Urinary bladder (tissue), 4 donors: Measurements from ENCODE around the gene ZSWIM4. TPM values are rescaled to one million over a fixed set of nuclear protein-coding genes. Genes with fewer than 3 reads are reported as not detected.
A peak's percentile ranks its signal among the peaks of the same experiment; 100 is the strongest.
"Not testable (repeated sequence)": the region's sequence is repeated elsewhere in the genome, so short reads cannot be mapped to it uniquely, and the experiment has no call there.

Source experiments
- DNase-seq: peaks from one replicate; pipeline ENCODE4 v3.0.0-alpha.2; 2015; ENCODE audit errors: extremely low spot score
- H3K27ac ChIP-seq: one replicate; pipeline ENCODE4 v1.5.1; 2013; ENCODE audit warnings: low read depth, mild to moderate bottlenecking, moderate library complexity
- H3K36me3 ChIP-seq: one replicate; pipeline ENCODE4 v1.6.1; 2013; ENCODE audit warnings: mild to moderate bottlenecking, moderate library complexity; ENCODE audit not compliant: insufficient read depth
- H3K4me1 ChIP-seq: one replicate; pipeline ENCODE4 v1.6.1; 2013; ENCODE audit warnings: mild to moderate bottlenecking, moderate library complexity; ENCODE audit not compliant: insufficient read depth
- H3K4me3 ChIP-seq: one replicate; pipeline ENCODE4 v1.5.1; 2013; ENCODE audit warnings: low read depth, low read length
- WGBS: extraction: QIAGEN DNeasy Blood & Tissue Kit; methylation state at CpG from one replicate; pipeline ENCODE4 v1.1.7; 2013; 5-methylcytosine and 5-hydroxymethylcytosine counted together
- polyA plus RNA-seq: library from polyadenylated mRNA; stranded (reverse); fragments of 200-250 nt; gene quantifications from one replicate; pipeline ENCODE4 v1.2.3, GENCODE V29; 2013
- total RNA-seq: library from RNA; depleted of rRNA; stranded (reverse); fragments of >200 nt; gene quantifications from one replicate; pipeline ENCODE4 v1.2.3, GENCODE V29; 2014
- donor health status: healthy with polysubstance abuse.
- donor health status: healthy.

Gene ZSWIM4
- total RNA-seq = 2.5 TPM
- polyA plus RNA-seq = 2.2 TPM

DNA sequence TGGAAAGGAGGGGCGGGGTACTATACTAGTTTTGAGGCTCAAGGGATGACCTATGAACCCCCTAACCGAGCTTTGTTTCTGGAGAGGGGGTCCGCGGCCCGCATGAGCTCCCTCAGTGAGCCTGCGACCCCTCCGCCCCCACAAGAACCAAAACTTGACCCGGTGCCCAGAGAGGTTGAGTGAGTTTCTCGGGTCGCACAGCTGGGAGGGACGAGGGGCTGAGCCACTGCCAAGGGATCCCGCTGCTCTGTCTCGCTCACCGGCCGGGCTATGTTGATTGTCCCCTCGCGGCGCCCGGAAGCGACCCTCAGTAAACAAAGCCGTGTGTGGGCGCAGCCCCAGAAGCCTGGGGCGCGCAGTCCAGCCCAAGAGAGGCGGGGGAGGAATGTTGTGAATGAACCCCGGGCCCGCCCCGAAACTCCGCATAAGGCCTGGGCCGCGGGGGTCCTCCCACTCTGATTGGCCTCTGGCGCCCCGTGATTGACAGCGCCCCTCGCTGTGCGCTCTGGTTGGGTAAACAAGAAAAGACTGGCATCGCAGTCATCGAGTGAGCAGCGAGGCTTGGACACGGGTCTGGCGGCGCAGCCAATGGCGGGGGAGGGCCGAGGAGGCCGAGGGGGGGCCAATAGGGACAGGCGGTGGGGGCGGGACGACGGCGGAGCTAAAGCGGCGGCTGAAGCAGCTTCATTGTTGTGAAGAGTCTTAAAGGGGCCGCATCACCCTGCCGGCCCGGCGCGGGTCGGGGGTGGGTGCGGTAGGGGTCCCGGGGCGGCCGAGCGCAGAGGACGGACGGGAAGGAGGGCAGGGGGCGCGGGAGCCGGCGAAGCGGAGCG, at the start of gene ZSWIM4:
Gene ZSWIM4, plus strand, starts transcription at position 687 of the 833 bp plus-strand sequence. CDS start 206 bp downstream, outside the sequence.
- Histone ChIP-seq H3K27ac (peak within 1 kb of the TSS; percentile 86), H3K4me3 (peak within 1 kb of the TSS; percentile 82), H3K36me3 (no peaks in the 10 kb centered on the region), H3K4me1 (no peaks in the 10 kb centered on the region)
- peak; percentile 98 for DNase-seq
- under 1% methylated on average over 71 of the region's 71 CpGs for WGBS

DNA sequence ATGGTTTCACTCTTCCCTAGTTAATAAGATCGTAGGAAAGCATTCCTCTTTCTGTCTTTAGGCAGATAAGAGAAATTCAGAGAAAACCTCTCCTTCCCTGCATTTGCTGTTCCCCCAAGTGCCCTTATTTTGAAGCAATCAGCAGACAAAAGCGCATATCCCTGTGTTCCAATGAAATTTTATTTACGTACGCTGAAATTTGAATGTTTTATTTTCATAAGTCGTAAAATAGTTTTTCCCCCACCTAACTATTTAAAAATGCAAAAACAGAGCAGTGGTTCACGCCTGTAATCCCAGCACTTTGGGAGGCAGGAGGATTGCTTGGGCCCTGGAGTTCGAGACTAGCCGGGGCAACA, 48.2 kb upstream of the ZSWIM4 start:
- Histone ChIP-seq H3K27ac (no peak overlapping the region), H3K36me3 (no peaks in the 10 kb centered on the region), H3K4me1 (no peaks in the 10 kb centered on the region), H3K4me3 (peak overlapping the region; percentile 16)
- WGBS = 84% methylated on average over 8 of the region's 8 CpGs
- DNase-seq = no peak

DNA sequence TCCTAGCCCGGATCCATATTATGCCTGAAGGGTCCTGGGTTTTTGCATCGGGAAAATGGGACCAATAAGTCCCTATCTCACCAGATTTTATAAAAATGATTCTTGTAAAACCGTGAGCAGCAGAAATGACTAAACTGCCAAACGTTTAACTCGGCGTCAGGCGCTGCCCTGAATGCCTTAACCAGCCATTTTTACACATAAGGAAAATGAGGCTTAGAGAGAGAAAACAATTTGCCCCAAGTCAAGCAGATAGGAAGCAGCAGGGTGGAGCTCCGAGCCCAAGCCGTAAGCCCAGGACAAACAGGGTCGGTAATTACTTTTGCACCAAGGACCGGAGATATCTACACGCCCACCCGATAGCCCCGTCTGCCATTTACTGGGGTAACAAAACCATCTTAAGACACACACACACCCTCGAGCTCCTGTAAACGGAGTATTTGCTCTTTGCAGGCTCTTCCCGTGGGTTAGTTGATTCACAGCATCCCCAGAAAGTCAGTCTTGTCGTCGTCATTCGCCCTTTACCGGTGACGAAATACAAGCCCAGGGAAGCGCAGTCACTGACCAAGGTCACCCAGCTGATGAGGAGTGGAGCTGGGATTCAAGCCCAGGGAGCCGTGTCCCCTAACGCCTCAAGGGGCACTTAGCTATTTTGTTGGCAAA, 46.9 kb upstream of the ZSWIM4 start:
- Histone ChIP-seq H3K36me3 (no peaks in the 10 kb centered on the region), H3K4me1 (no peaks in the 10 kb centered on the region), H3K27ac (peak overlapping the region; percentile 65), H3K4me3 (peak overlapping the region; percentile 65)
- 1% methylated on average over 25 of the region's 25 CpGs for WGBS
- no peak for DNase-seq

DNA sequence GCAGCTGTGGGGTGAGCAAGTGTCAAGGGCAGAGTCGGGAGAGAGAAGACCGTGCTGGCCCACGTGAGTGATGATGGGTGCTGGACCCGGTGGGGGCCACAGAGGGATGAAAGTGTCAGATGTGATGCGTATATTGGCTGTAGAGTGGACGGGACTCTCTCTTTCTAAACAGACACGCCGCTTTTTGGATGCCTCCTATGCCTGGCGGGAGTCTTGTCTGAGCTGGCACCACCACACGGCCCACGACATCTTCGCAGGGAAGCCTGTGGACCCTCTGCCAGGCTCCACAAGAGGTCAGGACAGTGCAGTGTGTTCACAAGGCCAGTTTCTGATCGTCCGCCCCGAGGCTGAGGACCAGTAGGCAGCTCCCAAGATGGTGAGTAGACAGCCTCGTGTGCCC, 43.8 kb upstream of the ZSWIM4 start:
- DNase-seq = no peak

DNA sequence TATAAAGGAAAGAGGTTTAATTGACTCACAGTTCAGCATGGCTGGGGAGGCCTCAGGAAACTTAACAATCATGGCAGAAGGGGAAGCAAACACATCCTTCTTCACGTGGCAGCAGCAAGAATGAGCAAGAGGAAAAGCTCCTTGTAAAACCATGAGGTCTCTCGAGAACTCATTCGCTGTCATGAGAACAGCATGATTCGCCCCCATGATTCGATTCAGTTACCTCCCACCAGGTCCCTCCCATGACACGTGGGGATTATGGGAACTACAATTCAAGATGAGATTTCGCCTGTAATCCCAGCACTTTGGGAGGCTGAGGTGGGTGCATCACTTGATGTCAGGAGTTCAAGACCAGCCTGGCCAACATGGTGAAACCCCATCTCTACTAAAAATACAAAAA, 41.6 kb upstream of the ZSWIM4 start:
- not testable (repeated sequence) for DNase-seq, H3K4me1 ChIP-seq, H3K27ac ChIP-seq, H3K36me3 ChIP-seq, H3K4me3 ChIP-seq
- 89% methylated on average over 7 of the region's 7 CpGs for WGBS

More for the DNA sequence above, 43.8 kb upstream of the ZSWIM4 start:
- Histone ChIP-seq H3K27ac (no peak overlapping the region), H3K36me3 (peaks cover 2% of the 10 kb centered on the region), H3K4me1 (no peaks in the 10 kb centered on the region), H3K4me3 (no peak overlapping the region)
- 90% methylated on average over 16 of the region's 16 CpGs for WGBS

DNA sequence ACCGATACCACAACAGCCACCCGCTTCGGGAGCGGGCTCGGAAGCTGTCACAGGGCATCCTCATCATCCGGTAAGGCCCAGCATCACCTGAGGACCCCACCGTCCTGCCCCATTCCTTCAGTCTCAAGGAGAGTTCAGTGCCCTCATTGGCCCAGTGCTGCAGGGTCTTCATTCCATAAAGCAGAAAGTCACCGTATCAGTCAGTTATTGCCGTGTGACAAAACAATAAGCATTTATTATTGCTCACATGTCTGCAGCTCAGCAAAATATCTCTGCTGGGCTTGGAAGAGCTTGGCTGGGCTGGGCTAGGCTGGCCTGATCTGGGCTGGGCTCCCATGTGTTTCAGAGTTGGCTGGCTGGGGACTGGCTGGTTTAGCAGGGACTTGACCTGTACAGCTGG, 39.0 kb upstream of the ZSWIM4 start:
- WGBS = 98% methylated on average over 9 of the region's 9 CpGs

DNA sequence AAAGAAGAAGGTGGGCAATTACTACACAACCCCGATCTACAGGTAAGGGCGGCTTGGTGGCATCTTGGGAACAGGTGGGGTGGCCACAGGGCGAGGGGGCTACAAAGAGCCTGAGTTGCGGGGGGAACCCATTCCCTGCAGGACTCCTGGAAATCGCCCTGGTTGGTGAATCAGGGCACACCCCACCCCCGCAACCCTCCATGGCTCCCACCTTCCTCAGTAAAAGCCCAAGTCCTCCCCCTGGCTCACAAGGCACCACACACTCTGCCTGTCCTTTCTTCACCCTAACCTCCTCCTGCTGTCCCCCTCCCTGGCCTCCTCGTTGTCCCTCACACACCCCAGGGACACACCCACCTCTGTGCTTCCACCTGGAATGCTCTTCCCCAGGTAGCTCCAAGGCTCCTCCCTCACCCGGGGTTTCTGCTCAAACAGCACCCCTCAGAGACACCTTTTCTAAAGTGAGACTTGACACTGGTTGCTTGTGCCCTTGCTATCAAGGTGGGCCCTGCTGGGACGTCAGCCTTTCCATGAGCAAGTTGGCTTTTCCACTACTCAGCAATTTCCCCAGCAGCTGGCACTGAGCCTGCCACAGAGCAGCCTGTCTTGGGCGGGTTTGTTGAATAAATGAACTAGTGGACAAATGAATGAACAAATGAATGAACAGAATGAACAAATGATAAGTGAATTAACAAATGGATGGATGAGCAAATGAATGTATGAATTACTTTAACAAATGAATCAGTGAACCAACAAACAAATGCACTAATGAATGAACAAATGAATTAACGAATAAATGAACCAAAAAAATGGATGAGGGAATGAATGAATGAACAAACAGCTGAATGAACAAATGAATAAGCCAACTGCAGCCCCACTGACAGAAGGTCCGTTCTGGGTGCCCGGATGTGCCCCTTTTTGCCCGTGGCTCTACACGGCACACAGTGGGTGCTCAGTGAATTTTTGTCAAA, 37.2 kb upstream of the ZSWIM4 start:
- peaks cover 9% of the 10 kb centered on the region for H3K36me3 ChIP-seq
- no peak overlapping the region for H3K27ac ChIP-seq
- H3K4me1 ChIP-seq = no peaks in the 10 kb centered on the region
- no peak overlapping the region for H3K4me3 ChIP-seq
- DNase-seq = no peak
- WGBS = 87% methylated on average over 15 of the region's 15 CpGs

More for the DNA sequence above, 39.0 kb upstream of the ZSWIM4 start:
- H3K36me3 ChIP-seq = peaks cover 9% of the 10 kb centered on the region
- no peak overlapping the region for H3K27ac ChIP-seq
- H3K4me1 ChIP-seq = no peaks in the 10 kb centered on the region
- DNase-seq = no peak
- H3K4me3 ChIP-seq = no peak overlapping the region

DNA sequence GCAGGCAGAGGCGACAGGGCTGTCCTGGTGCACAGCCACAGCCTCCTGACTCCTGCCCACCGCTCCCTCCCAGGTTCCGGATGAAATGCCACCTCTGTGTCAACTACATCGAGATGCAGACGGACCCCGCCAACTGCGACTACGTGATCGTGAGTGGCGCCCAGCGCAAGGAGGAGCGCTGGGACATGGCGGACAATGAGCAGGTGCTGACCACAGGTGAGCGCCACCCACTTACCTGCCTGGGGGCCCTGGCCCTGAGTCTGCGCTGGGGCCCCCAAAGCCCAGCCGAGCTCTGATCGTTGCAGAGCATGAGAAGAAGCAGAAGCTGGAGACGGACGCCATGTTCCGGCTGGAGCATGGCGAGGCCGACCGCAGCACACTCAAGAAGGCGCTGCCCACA, 36.4 kb upstream of the ZSWIM4 start:
- WGBS = 97% methylated on average over 24 of the region's 24 CpGs

DNA sequence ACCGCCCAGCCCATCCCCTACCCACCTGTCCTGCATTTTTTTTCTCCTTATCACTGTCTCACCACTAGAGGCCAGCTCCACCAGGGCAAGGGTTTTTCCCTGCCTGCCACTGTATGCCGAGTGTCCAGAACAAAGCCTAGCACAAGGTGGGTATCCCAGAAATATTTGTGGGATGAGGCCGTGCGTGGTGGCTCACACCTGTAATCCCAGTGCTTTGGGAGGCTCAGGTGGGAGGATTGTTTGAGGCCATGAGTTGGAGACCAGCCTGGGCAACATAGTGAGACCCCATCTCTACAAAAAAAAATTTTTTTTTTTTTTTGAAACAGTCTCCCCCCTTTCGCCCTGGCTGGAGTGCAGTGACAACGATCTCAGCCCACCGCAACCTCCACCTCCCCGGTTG, 33.8 kb upstream of the ZSWIM4 start:
- Histone ChIP-seq H3K36me3 (peaks cover 7% of the 10 kb centered on the region), H3K27ac (no peak overlapping the region), H3K4me3 (no peak overlapping the region), H3K4me1 (no peaks in the 10 kb centered on the region)
- WGBS = 95% methylated on average over 8 of the region's 8 CpGs
- DNase-seq = no peak

More for the DNA sequence above, 36.4 kb upstream of the ZSWIM4 start:
- H3K36me3 ChIP-seq = peaks cover 9% of the 10 kb centered on the region
- no peak overlapping the region for H3K27ac ChIP-seq
- no peak for DNase-seq
- no peak overlapping the region for H3K4me3 ChIP-seq
- H3K4me1 ChIP-seq = no peaks in the 10 kb centered on the region

DNA sequence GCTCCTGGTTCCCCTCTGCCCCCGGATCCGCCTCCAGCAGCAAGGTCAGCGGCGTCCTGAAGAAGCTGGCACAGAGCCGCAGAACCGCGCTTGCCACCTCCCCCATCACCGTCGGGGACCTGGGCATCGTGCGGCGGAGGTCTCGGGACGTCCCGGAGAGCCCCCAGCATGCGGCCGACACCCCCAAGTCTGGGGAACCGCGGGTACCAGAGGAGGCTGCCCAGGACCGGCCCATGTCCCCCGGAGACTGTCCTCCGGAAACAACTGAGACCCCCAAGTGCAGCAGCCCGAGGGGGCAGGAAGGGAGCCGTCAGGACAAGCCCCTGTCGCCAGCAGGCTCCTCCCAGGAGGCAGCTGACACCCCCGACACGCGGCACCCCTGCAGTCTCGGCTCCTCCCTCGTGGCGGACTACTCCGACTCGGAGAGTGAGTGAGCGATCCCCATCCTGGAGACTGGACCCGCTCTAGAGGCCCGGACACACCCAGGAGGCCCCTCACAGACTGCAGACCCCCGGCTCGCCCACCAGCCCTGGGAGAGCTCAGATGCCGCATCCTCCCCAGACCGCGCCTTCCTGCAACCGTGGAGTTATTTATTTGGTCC, 32.5 kb upstream of the ZSWIM4 start:
- WGBS = 86% methylated on average over 42 of the region's 42 CpGs
- Histone ChIP-seq H3K27ac (no peak overlapping the region), H3K4me1 (no peaks in the 10 kb centered on the region), H3K4me3 (no peak overlapping the region), H3K36me3 (peaks cover 3% of the 10 kb centered on the region)
- no peak for DNase-seq

DNA sequence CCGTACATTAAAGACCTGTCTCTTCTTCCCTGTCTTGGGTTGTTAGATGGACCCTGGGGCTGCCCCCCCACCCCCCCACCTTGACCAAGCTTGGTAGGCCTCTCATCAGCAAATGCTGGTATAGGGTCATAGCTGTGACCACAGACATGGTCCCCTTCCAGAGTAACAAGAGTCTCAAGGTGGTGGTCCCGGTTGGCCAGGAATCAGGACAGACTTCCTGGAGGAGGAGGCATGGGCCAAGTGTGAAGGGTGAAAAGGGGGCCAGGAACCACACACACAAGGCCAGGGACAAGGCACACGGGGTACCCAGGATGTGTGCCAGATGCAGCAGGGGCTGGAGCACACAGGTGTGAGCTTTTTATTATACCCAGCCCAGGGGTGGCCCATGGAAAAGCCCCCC, 32.0 kb upstream of the ZSWIM4 start:
- Histone ChIP-seq H3K36me3 (peaks cover 3% of the 10 kb centered on the region), H3K4me1 (no peaks in the 10 kb centered on the region), H3K27ac (no peak overlapping the region), H3K4me3 (no peak overlapping the region)
- DNase-seq = no peak
- WGBS = 90% methylated on average over 3 of the region's 3 CpGs

DNA sequence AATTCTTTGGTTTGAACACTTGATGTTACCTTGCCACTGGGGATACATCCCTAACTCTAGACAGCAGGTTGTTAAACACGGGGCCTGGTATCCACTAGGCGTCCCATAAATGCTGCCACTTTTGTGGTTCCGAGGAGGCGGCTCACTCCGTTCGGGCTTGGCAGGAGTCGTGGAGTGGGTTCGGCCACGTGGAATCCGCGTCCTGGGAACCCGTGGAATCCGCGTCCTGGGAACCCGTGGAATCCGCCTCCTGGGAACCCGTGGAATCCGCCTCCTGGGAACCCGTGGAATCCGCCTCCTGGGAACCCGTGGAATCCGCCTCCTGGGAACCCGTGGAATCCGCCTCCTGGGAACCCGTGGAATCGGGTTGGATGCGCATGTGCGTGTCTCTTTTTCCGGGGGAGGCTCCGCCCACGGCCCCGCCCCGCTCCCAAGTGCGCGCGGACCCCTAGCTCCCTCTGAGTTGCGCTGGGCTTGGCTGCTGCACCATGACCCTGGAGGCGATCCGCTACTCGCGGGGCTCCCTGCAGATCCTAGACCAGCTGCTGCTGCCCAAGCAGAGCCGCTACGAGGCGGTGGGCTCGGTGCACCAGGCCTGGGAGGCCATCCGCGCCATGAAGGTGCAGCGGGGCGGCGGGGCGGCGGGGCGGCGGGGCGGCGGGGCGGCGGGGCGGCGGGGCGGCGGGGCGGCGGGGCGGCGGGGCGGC, 31.0 kb upstream of the ZSWIM4 start, which contains the start of gene MRI1:
Gene MRI1, plus strand, starts transcription at position 422 of the 707 bp plus-strand sequence. Its CDS starts 67 bp downstream, at position 489.
- DNase-seq = no peak
- Histone ChIP-seq H3K27ac (peak within 1 kb of the TSS; percentile 39), H3K4me1 (no peaks in the 10 kb centered on the region), H3K4me3 (peak within 1 kb of the TSS; percentile 91), H3K36me3 (peaks cover under 1% of the 10 kb centered on the region)
- under 1% methylated on average over 65 of the region's 67 CpGs for WGBS
